ENCODE results near the gene CLTB. TPM values are rescaled to one million over a fixed set of nuclear protein-coding genes. Genes with fewer than 3 reads are reported as not detected.

CLTB gene
- total RNA-seq, 1 experiment from 2014 or later = 58.6 TPM

DNA sequence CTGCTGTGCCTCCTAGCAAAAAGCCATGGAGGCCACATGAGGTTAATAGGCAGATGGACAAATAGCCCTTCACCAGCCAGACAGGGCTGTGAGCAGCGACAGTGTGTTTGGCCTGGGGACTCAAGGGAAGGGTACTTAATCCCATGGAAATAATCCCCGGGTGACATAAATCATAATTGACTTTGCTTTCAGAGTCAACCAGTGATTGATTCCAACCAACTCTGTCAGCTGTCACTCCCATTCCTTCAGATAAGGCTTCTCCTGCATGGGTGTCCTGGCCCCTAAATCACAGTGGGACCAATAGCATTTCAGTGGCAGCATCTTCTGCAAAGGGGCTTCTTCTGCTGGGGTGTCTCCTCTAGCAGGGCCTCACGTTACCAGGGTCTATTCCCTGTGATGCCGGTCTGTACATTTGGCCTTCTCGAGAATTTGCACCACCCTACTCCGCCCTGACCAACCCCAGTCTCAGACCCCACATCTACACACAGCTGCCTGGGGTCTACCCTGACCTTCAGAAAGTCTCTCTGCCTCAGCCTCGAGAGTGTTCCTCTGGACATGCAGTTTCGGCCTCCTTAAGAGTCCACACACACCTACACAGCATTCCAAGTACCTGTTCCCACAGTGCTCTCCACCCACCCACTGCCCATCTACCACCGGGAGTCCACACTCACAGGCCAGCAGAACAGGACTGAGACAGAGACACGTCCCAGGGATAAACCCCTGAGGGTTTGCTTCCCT, 3.7 kb downstream of the CLTB start:
- no peak for DNase-seq (ENCODE audit: low read depth, low spot score)
- H4K20me1 ChIP-seq (ENCODE audit: insufficient read depth) = no peaks in the 10 kb centered on the region
- ATAC-seq = no peak
- no peak overlapping the region for H3K9ac ChIP-seq (ENCODE audit: low read length)
- CTCF ChIA-PET = no interaction called here
- intact Hi-C loops (cut with micrococcal nuclease) = no loop called here
- H3K27ac ChIP-seq (ENCODE audit: low read depth, low read length) = no peak overlapping the region
- H3K4me3 ChIP-seq (replicated peaks in 1 of 2; ENCODE audit: low read depth in 1 of 2, low read length in 2 of 2) = no peak overlapping the region
- H3K4me2 ChIP-seq (ENCODE audit: low read length) = no peak overlapping the region
- H2AFZ ChIP-seq (ENCODE audit: low read depth, low read length, poor library complexity, severe bottlenecking) = no peak overlapping the region
- no peaks in the 10 kb centered on the region for H3K9me2 ChIP-seq (ENCODE audit: insufficient read depth)
- POLR2A ChIA-PET = no interaction called here
- peaks cover 22 to 37% of the 10 kb centered on the region in 2 experiments for H3K4me1 ChIP-seq (ENCODE audit: control insufficient read depth in 1 of 2, insufficient read depth in 2 of 2, low read length in 2 of 2)
- H3K36me3 ChIP-seq (ENCODE audit: control insufficient read depth in 1 of 2, insufficient read depth in 2 of 2, low read length in 2 of 2) = peaks cover 0 to 3% of the 10 kb centered on the region in 2 experiments; a peak in 3 of 4 replicates
- H3K9me3 ChIP-seq (ENCODE audit: control insufficient read depth in 1 of 2, insufficient read depth in 1 of 2, low read depth in 1 of 2, low read length in 2 of 2) = no peaks in the 10 kb centered on the region
- RAD21 ChIA-PET (ENCODE audit: low non-redundant PET in 1 of 2, low total read pairs in 2 of 2, uncharacterized antibody in 2 of 2, unreplicated experiment in 2 of 2) = no interaction called here
- H3K79me2 ChIP-seq (ENCODE audit: insufficient read depth, low read length) = peaks cover 22% of the 10 kb centered on the region
- TF ChIP-seq JUND (IDR thresholded peaks at IDR 0.05) (no peak), POLR2A (IDR thresholded peaks at IDR 0.05; ENCODE audit: borderline replicate concordance, extremely low read depth, insufficient read depth, insufficient read length) (no peak), SP1 (IDR thresholded peaks at IDR 0.05; ENCODE audit: low read depth) (no peak), ZFX (IDR thresholded peaks at IDR 0.05) (no peak), TCF7L2 (IDR thresholded peaks at IDR 0.05; ENCODE audit: borderline replicate concordance, extremely low read depth, insufficient read depth, insufficient read length) (no peak), CEBPB (IDR thresholded peaks at IDR 0.05; ENCODE audit: low read depth) (no peak), FOSL1 (IDR thresholded peaks at IDR 0.05; ENCODE audit: low read depth) (no peak), POLR2AphosphoS5 (IDR thresholded peaks at IDR 0.05; ENCODE audit: low read depth, low read length) (no peak), ZNF274 (IDR thresholded peaks at IDR 0.05; ENCODE audit: low read depth, low read length) (no peak), SRF (IDR thresholded peaks at IDR 0.05; ENCODE audit: low read depth) (no peak), YY1 (IDR thresholded peaks at IDR 0.05; ENCODE audit: extremely low read depth, insufficient replicate concordance, low read depth, low read length) (no peak)
- TF ChIP-seq, protein P1, sequence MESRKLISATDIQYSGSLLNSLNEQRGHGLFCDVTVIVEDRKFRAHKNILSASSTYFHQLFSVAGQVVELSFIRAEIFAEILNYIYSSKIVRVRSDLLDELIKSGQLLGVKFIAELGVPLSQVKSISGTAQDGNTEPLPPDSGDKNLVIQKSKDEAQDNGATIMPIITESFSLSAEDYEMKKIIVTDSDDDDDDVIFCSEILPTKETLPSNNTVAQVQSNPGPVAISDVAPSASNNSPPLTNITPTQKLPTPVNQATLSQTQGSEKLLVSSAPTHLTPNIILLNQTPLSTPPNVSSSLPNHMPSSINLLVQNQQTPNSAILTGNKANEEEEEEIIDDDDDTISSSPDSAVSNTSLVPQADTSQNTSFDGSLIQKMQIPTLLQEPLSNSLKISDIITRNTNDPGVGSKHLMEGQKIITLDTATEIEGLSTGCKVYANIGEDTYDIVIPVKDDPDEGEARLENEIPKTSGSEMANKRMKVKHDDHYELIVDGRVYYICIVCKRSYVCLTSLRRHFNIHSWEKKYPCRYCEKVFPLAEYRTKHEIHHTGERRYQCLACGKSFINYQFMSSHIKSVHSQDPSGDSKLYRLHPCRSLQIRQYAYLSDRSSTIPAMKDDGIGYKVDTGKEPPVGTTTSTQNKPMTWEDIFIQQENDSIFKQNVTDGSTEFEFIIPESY (IDR thresholded peaks at IDR 0.05; ENCODE audit: extremely low read depth, insufficient replicate concordance, low read length) = no peak
- TF ChIP-seq, protein P2, sequence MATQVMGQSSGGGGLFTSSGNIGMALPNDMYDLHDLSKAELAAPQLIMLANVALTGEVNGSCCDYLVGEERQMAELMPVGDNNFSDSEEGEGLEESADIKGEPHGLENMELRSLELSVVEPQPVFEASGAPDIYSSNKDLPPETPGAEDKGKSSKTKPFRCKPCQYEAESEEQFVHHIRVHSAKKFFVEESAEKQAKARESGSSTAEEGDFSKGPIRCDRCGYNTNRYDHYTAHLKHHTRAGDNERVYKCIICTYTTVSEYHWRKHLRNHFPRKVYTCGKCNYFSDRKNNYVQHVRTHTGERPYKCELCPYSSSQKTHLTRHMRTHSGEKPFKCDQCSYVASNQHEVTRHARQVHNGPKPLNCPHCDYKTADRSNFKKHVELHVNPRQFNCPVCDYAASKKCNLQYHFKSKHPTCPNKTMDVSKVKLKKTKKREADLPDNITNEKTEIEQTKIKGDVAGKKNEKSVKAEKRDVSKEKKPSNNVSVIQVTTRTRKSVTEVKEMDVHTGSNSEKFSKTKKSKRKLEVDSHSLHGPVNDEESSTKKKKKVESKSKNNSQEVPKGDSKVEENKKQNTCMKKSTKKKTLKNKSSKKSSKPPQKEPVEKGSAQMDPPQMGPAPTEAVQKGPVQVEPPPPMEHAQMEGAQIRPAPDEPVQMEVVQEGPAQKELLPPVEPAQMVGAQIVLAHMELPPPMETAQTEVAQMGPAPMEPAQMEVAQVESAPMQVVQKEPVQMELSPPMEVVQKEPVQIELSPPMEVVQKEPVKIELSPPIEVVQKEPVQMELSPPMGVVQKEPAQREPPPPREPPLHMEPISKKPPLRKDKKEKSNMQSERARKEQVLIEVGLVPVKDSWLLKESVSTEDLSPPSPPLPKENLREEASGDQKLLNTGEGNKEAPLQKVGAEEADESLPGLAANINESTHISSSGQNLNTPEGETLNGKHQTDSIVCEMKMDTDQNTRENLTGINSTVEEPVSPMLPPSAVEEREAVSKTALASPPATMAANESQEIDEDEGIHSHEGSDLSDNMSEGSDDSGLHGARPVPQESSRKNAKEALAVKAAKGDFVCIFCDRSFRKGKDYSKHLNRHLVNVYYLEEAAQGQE (IDR thresholded peaks at IDR 0.05; ENCODE audit: low read depth) = no peak
- TF ChIP-seq, protein P3, sequence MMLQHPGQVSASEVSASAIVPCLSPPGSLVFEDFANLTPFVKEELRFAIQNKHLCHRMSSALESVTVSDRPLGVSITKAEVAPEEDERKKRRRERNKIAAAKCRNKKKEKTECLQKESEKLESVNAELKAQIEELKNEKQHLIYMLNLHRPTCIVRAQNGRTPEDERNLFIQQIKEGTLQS (IDR thresholded peaks at IDR 0.05) = no peak
- TF ChIP-seq, protein P4, sequence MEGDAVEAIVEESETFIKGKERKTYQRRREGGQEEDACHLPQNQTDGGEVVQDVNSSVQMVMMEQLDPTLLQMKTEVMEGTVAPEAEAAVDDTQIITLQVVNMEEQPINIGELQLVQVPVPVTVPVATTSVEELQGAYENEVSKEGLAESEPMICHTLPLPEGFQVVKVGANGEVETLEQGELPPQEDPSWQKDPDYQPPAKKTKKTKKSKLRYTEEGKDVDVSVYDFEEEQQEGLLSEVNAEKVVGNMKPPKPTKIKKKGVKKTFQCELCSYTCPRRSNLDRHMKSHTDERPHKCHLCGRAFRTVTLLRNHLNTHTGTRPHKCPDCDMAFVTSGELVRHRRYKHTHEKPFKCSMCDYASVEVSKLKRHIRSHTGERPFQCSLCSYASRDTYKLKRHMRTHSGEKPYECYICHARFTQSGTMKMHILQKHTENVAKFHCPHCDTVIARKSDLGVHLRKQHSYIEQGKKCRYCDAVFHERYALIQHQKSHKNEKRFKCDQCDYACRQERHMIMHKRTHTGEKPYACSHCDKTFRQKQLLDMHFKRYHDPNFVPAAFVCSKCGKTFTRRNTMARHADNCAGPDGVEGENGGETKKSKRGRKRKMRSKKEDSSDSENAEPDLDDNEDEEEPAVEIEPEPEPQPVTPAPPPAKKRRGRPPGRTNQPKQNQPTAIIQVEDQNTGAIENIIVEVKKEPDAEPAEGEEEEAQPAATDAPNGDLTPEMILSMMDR (IDR thresholded peaks at IDR 0.05 in 2 of 3, conservative IDR thresholded peaks at IDR 0.05 in 1 of 3; ENCODE audit: borderline replicate concordance in 1 of 3, insufficient read depth in 1 of 3, low read depth in 2 of 3, low read length in 2 of 3) = no peak
- TF ChIP-seq, protein P5, sequence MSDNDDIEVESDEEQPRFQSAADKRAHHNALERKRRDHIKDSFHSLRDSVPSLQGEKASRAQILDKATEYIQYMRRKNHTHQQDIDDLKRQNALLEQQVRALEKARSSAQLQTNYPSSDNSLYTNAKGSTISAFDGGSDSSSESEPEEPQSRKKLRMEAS (IDR thresholded peaks at IDR 0.05) = no peak
- BruUV-seq (replicated peaks) = no TSS peak
- H3K27me3 ChIP-seq (ENCODE audit: insufficient read depth, low read length) = no peaks in the 10 kb centered on the region
